Epithelial cell of esophagus (primary cell): Measurements from ENCODE around the gene GGA2.
"Not testable (repeated sequence)": the region's sequence is repeated elsewhere in the genome, so short reads cannot be mapped to it uniquely, and the experiment has no call there.

ENCODE experiments used
- DNase-seq: peaks from one replicate; pipeline ENCODE4 v3.0.0; 2010; ENCODE audit warnings: low read depth
- H3K4me3 ChIP-seq: 2 replicates; pipeline ENCODE4 v1.5.1; 2011; ENCODE audit warnings: mild to moderate bottlenecking, low read length, control low read depth
- TF ChIP-seq, protein P1 (sequence below): IDR thresholded peaks from 2 replicates; pipeline ENCODE4 v1.5.1; 2011; ENCODE audit warnings: low read depth, mild to moderate bottlenecking, low read length, control low read depth, inconsistent platforms; ENCODE audit not compliant: insufficient read depth; ENCODE audit errors: missing control alignments

Gene GGA2

DNA sequence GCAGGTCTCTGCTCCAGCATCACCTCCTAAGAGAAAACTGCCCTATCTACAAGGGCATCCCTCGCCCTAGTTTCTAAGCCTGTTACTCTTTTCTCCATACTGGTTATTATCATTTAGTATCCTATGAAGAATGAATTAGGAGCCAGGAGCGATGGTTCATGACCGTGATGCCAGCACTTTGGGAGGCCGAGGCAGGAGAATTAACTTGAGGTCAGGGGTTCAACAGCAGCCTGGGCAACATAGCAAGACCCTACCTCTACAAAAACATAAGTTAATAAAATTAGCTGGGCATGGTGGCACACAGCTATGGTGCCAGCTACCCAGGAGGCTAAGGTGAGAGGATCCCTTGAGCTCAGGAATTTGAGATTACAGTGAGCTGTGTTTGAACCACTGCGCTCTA, 39.6 kb upstream of the GGA2 start:
- no peak for DNase-seq
- TF ChIP-seq, protein P1, sequence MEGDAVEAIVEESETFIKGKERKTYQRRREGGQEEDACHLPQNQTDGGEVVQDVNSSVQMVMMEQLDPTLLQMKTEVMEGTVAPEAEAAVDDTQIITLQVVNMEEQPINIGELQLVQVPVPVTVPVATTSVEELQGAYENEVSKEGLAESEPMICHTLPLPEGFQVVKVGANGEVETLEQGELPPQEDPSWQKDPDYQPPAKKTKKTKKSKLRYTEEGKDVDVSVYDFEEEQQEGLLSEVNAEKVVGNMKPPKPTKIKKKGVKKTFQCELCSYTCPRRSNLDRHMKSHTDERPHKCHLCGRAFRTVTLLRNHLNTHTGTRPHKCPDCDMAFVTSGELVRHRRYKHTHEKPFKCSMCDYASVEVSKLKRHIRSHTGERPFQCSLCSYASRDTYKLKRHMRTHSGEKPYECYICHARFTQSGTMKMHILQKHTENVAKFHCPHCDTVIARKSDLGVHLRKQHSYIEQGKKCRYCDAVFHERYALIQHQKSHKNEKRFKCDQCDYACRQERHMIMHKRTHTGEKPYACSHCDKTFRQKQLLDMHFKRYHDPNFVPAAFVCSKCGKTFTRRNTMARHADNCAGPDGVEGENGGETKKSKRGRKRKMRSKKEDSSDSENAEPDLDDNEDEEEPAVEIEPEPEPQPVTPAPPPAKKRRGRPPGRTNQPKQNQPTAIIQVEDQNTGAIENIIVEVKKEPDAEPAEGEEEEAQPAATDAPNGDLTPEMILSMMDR, result no peak

DNA sequence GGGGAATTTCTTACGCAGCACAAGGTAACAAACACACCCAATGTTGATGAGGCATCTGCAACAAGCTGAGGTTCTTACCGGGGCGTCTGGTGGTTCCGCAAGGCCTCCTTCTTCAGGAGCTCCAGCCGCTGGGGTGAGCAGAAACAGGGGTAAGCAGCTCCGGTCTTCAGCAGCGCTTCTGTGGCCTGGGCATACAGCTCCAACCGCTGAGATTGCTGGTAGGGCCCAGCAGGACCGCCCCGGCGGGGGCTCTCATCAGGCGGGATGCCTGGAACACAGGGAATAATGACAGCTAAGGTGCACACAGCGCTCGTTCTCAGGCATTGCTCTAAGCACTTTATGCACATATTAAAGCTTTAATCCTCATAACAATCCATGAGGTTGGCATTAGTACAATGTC, 34.1 kb upstream of the GGA2 start:
- no peak overlapping the region for H3K4me3 ChIP-seq
- no peak for DNase-seq
- TF ChIP-seq, protein P1, result no peak

More for the DNA sequence above, 39.6 kb upstream of the GGA2 start:
- no peak overlapping the region for H3K4me3 ChIP-seq

DNA sequence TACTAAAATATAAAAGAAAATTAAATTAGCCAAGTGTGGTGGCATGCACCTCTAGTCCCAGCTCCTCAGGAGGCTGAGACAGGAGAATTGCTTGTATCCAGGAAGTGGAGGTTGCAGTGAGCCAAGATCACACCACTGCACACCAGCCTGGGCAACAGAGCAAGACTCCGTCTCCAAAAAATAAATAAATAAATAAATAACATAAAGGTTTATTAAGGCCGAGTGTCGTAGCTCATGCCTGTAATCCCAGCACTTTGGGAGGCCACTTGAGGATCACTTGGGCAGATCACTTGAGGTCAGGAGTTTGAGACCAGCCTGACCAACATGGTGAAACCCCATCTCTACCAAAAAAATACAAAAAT, 30.5 kb upstream of the GGA2 start:
- DNase-seq, H3K4me3 ChIP-seq: not testable (repeated sequence)

DNA sequence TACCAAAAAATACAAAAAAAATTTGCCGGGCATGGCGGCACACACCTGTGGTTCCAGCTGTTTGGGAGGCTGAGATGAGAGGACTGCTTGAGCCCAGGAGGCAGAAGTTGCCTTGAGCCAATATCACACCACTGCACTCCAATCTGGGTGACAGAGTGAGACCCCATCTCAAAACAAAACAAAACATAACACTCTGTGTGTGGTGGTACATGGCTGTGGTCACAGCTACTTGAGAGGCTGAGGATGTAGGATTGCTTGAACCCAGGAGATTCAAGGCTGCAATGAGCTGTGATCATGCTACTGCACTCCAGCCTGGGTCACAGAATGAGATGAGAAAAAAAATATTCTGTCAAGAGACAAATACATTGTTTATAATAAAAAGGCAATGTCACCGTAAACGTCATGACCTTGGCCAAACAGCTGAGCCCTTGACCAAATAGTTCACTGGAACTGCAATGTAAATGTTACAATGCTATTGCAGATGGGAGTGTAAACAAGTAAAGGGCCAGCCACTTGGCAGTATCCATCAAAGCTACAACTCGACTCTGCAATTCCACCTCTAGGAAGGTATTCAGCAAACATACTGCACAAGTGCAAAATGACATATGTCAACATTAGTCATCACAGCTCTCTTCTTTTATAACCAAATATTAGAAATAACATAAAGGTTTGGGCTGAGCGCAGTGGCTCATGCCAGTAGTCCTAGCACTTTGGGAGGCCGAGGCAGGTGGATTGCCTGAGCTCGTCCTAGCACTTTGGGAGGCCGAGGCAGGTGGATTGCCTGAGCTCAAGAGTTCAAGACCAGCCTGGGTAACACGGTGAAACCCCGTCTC, 29.9 kb upstream of the GGA2 start:
- no peak overlapping the region for H3K4me3 ChIP-seq
- DNase-seq, result peak; percentile 42
- TF ChIP-seq, protein P1, result no peak

DNA sequence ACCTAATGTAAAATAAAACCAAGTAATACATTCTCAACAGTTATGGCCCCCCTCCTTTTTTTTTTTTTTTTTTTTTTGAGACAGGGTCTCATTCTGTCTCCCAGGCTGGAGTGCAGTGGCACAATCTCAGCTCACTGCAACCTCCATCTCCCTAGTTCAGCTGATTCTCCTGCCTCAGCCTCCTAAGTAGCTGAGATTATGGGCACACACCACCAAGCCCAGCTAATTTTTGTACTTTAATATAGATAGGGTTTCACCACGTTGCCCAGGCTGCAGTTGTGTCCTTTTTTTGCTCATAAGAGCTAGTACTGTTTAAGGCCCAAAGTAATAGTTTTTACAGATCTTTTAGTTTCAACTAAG, 28.6 kb upstream of the GGA2 start:
- TF ChIP-seq, protein P1, result no peak
- no peak for DNase-seq
- H3K4me3 ChIP-seq, result no peak overlapping the region

DNA sequence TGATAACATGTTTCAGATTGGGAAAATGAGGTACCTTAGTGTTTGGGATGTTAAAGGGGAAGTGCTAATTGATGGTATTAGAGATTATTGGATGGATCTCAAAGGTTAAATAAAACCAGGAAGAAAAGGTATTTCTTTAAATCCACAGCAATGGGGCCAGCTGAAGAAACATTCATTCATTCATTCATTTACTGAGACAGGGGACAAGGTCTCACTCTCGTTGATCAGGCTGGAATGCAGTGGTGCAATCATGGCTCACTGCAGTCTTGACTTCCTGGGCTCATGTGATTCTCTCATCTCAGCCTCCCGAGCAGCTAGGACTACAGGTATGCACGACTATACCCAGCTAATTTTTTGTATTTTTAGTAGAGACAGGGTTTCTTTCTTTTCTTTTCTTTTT, 27.1 kb upstream of the GGA2 start:
- TF ChIP-seq, protein P1, result no peak
- peak; percentile 32 for DNase-seq
- H3K4me3 ChIP-seq, result no peak overlapping the region

DNA sequence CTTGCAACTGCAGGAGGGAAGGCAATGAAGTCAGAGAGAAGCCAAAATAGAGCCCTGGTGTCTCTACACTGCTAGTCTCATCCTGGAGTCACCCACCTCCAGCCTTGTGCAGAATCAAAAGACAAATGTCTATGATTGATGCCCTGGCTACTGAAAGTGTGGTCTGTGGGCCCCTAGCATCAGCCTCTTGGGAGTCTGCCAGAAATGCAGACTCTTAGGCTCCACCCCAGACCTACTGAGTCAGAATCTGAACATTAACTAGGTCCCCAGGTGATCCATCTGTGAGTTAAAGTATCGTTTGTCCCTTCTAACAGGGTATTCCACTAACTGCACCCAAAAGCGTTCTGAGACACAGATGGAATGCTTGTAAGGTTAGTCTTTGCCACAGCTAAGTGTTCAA, 25.6 kb upstream of the GGA2 start:
- no peak overlapping the region for H3K4me3 ChIP-seq
- peak; percentile 32 for DNase-seq
- TF ChIP-seq, protein P1, result no peak
